HG03135 (cell line): ENCODE results near the gene SLC22A23.

ENCODE experiments used
- ATAC-seq: cut with Tn5 transposase; IDR thresholded peaks from one replicate; pipeline ENCODE4 v1.9.1; 2021; ENCODE audit warnings: mild to moderate bottlenecking, moderate library complexity; ENCODE audit not compliant: unreplicated experiment

Gene SLC22A23

GRCh38 chr6:3406891-3407809, 49.7 kb downstream of the SLC22A23 start:
- no peak for ATAC-seq

DNA sequence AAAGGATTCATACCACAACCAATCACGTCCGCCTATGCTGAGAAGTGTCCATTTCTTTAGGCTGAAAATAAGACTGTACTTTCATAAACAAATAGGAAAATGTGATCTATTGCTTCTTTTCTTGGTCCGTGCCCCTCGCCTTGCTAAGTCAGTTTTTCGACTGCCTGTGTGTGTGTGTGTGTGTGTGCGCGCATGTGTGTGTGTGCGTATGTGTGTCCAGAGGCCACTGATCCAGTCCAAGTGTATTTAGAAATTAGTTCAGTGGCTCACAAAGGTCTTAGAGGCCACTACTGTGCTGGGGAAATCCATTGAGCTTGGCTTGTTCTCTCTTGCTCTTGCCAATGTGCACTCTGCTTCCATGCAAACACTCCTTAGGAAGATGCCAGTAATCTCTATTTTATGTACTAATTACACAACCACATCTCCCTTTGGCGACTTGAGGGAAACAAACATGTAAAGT, 50.5 kb downstream of the SLC22A23 start:
- ATAC-seq, result no peak

GRCh38 chr6:3405679-3406078, 51.2 kb downstream of the SLC22A23 start:
- ATAC-seq, result no peak

DNA sequence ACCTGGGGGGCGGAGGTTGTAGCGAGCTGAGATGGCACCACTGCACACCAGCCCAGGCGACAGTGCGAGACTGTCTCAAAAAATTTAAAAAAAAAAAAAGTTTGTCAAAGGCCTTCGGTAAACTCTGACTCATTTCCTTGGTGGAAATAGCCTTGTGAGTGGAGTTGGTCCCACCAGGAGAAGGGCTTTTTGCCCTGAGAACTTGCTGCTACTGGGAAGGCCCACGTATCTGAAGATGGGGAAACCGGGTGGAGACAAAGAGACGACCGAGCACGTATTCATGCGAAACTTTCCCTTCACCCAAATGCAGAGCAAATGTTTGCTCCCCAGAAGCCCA, 51.7 kb downstream of the SLC22A23 start:
- no peak for ATAC-seq

DNA sequence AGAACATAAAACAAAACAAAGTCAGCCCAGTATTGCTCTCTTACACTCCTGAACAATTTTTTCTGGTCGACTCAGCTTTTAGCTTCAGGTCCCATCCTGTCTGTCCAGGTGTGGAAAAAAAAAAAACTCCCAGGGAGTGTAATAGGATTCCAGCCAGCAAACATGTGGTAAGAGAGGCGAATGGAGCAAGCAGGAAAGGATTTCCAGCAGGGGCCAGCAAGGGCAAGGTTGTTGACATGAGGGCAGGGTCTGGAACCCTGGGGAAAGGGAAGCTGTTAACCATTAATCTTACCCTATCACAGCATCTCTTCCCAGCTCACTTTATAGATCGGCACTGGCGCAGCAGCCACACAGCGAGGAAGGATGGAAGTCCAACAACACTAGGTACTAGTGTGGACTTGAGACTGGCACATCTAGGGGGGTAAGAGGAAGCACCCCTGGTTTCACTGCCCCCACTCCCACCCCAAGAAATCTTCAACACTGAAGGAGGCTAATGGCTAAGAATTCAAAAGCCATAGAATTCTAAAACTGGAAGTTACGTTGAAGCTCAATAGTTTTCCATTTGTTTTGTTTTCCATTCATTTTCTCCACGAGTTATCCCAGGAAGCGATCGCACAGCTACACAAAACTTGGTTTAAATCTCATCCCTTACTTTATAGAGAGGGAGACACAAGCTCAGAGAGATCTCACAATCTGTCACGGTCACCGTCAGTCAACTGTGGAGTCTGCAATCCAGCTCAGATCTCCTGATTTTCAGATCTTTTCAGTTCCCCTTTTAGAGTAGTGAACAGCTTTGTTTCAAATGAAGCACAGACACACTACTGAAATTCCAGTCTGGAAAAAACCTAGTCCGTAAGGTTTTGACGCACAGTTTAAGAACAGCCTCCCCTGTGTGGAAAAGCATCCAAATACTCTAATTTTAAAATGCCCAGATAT, 53.3 kb downstream of the SLC22A23 start:
- ATAC-seq, result no peak

GRCh38 chr6:3402310-3403237, 54.3 kb downstream of the SLC22A23 start:
- ATAC-seq, result no peak

GRCh38 chr6:3400162-3400561, 56.7 kb downstream of the SLC22A23 start:
- ATAC-seq, result no peak

- no peak for ATAC-seq
Measured at GRCh38 chr6:3398755-3399696, 57.8 kb downstream of the SLC22A23 start.

- no peak for ATAC-seq
Measured at GRCh38 chr6:3398165-3398562, 58.7 kb downstream of the SLC22A23 start.

DNA sequence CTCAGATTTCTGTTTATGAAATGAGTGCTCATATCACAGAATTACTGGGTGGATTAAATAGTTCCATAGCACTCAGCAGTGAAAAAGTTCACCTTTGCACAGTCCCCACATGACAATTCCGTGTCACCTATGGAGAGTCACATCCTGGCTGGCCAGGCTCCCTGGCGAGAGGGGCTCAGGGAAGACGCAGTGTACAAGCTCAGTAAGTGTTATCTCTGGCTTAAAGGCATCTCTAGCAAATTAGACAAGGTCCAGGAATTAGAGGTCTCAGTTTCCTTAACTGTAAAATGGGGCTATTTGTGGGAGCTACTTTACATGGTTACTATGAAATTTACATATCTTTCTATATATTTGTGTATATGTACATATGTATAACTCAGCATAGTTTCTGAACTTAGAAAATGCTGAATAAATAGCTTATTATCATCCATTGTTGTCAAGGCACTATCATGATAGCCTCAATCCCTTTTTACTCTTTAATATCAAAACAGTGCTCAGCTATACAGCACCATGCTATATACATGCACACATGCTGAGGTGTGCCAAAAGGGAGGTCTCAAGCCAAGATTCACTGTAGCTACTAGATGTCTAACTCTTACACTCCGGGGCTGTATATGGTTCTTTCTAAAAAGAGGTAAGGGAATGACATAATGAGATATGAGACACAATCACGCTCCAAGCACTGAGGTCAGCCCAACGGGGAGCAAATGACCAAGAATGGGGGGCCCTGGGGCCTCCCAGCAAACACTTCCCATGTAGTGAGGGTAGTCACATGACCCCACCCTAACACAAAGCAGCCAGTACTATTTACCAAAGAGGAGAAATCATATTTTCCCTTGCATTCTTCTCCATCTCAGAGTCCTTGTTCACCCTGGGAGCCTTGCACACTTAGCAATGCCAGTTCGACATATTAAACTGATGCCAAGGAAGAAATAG, 59.4 kb downstream of the SLC22A23 start:
- ATAC-seq, result no peak

- no peak for ATAC-seq
Measured at GRCh38 chr6:3396503-3397180, 60.2 kb downstream of the SLC22A23 start.

DNA sequence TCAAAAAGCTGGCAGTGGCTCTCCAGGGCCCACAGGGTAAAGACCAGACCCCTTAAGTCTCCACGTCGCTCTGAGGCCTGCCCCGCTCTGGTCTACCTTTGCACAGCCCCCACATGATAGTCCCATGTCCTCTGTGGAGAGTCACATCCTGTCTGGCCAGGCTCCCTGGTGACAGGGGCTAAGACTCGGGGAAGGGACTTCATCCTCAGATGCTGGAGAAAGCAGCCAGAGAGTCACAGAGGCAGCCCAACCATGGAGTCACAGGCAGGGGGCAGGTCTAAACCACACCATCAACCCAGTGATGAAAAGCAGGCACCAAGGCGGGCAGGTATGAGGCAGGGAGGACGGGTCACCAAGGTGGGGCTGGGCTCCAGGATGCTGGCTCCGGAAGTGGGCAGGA, 62.2 kb downstream of the SLC22A23 start:
- no peak for ATAC-seq

DNA sequence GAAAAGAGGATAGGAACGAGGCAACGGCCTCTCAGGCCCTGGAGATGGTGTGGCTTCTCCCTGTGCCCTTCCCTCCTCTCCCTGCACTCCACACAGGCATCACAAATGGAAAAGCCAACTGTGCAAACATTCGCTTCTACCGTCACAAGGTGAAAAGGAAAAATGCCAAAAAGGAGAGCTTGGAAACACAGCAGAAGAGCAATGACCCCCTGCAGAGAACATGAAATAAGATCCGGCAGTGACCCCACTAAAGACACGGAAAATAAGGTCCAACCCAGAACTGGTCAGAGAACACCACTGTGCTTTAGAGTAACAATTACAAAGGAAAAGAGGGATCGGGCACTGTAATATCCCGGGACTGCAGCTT, 63.0 kb downstream of the SLC22A23 start:
- ATAC-seq, result no peak

DNA sequence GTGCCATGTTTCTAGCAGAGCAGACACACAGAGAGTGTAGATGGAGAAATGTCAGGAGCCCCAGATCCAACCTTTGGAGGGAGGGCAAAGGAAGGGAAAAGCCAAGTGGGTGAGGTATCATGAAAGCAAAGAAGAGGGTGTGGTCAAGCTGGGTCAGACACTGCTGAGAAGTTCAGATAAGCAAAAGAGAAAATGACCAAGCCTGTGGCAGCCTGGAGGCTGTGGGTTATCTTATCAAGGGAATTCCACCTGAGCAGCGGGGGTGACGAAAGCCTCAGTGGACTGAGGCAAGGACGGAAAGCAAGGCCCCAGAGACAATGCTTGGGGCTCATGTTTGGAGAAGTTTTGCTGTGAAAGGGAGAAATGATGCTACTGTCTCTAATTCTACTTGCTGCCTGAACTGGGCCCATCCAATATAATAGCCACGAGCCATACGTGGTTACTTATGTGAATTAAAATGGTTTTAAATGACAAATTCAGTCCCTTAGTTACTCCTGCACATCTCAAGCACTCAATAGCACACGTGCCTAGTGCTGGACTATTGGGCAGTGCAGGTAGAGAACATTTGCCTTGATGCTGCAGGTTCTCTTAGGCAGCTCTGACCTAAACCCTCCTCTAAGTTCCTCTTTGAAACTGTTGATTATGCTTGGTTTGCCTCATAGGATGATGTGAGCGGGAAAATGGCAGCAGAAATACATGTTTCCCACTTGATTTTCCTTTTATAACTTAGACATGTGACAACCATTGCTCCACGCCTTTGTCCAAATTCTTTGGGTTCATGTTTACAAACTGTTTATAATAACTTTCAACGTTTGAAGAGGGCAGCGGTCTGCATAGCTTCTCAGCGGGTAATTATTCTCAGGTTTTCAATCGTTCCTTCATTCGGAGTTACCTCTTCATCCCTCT, 63.7 kb downstream of the SLC22A23 start:
- no peak for ATAC-seq

DNA sequence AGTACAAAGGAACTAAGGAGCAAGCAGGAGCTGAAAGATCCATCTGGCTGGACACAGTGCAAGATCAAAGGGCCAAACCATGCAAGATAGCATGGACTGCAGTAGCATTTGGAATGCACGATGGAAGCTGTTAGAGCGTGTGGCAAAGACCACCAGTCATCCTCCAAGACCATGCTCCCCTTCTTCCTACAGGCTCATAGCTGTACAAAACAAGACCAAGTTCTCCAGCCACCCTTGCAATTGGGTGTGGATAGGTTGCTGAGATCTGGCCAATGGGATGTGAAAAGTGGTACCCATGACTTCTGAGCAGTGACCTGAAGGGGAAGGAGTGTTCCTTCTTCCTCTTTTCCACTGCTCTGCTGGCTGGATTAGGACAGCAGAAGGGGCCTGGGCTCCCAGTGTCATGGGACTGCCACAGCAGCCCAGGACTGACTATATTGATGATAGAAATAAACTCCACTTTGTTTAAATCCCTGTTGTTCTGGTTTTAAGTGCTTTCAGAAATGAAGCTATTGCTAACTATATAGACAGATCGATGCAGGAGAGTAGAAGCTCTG, 64.9 kb downstream of the SLC22A23 start:
- no peak for ATAC-seq

DNA sequence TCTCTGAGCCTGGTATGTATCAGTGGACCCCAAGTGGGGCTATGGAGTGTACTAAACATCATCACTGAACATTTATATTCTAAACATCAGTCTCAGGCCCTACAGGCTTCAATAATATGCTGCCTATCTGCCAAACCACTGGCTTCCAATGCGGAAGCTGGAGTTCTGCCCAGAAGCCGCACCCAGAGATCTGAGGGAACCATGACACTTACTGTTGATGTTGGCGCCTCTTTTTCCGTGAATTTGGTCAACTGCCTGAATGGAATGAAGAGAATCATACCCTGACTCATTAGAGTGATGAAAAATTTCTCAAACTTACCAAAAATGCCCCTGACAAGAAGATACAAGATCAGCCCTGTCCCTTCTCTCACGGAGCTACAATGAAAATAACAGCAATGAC, 66.2 kb downstream of the SLC22A23 start:
- no peak for ATAC-seq
